Right lobe of liver (tissue), 4 donors: ENCODE measurements around the gene CNNM1.

Experiments
- CTCF ChIP-seq, 4 donors: fragments of 200-600 bp in 3 of 4; fragments of 450-650 bp in 1 of 4; IDR thresholded peaks; one replicate each; pipeline versions ENCODE4 v1.5.1 to v1.8.0; 2016 to 2022; ENCODE audit warnings: antibody characterized with exemption in 4 of 4, mild to moderate bottlenecking in 2 of 4
- POLR2A ChIP-seq: fragments of 450-650 bp; IDR thresholded peaks from one replicate; pipeline ENCODE4 v1.6.1; 2017; ENCODE audit warnings: antibody characterized with exemption, mild to moderate bottlenecking
- donor health status: DM: no; HTN: no; CAD: no.
- donor health status: DM: no; HTN: no; CAD: no.
- donor health status: DM: no; HTN: yes; CAD: no.

- TF ChIP-seq CTCF (IDR thresholded peaks at IDR 0.05) = no peak
- no peak for TF ChIP-seq POLR2A
Measured at GRCh38 chr10:99339077-99339476, 9.9 kb downstream of the CNNM1 start.
